Measurements from ENCODE around the gene IL18R1. TPM values are rescaled to one million over a fixed set of nuclear protein-coding genes. Genes with fewer than 3 reads are reported as not detected.

Gene IL18R1
- total RNA-seq, 1 donor = 4.0 TPM

- TF ChIP-seq CTCF (IDR thresholded peaks at IDR 0.05; ENCODE audit: extremely low read depth, low read depth, low read length) = no peak
- Histone ChIP-seq H3K27me3 (ENCODE audit: insufficient read depth, low read length) (no peaks in the 10 kb centered on the region), H3K27ac (ENCODE audit: low read depth, low read length) (no peak overlapping the region), H3K9me3 (ENCODE audit: low read depth, low read length) (peaks cover 2% of the 10 kb centered on the region), H3K4me3 (ENCODE audit: insufficient read depth, low read length) (no peak overlapping the region), H3K4me1 (ENCODE audit: insufficient read depth, low read length) (no peaks in the 10 kb centered on the region), H2AFZ (ENCODE audit: low read length) (no peak overlapping the region), H3K4me2 (ENCODE audit: insufficient read depth, low read length) (no peak overlapping the region), H4K20me1 (ENCODE audit: insufficient read depth, low read length) (no peaks in the 10 kb centered on the region), H3K79me2 (ENCODE audit: insufficient read depth, low read length) (no peaks in the 10 kb centered on the region), H3K36me3 (ENCODE audit: insufficient read depth, low read length) (no peaks in the 10 kb centered on the region)
- DNase-seq (ENCODE audit: insufficient read length, low spot score, missing footprints) = no peak
Measured at GRCh38 chr2:102383722-102384121, 28.1 kb downstream of the IL18R1 start.

- no peak overlapping the region for H3K27ac ChIP-seq (ENCODE audit: low read depth, low read length)
- no peaks in the 10 kb centered on the region for H3K36me3 ChIP-seq (ENCODE audit: insufficient read depth, low read length)
- no peak overlapping the region for H2AFZ ChIP-seq (ENCODE audit: low read length)
- no peaks in the 10 kb centered on the region for H3K27me3 ChIP-seq (ENCODE audit: insufficient read depth, low read length)
- no peaks in the 10 kb centered on the region for H3K79me2 ChIP-seq (ENCODE audit: insufficient read depth, low read length)
- H3K9me3 ChIP-seq (ENCODE audit: low read depth, low read length) = peaks cover 2% of the 10 kb centered on the region
- no peak for DNase-seq (ENCODE audit: insufficient read length, low spot score, missing footprints)
- TF ChIP-seq CTCF (IDR thresholded peaks at IDR 0.05; ENCODE audit: extremely low read depth, low read depth, low read length) = no peak
- no peaks in the 10 kb centered on the region for H4K20me1 ChIP-seq (ENCODE audit: insufficient read depth, low read length)
- no peak overlapping the region for H3K4me2 ChIP-seq (ENCODE audit: insufficient read depth, low read length)
- no peak overlapping the region for H3K4me3 ChIP-seq (ENCODE audit: insufficient read depth, low read length)
- no peaks in the 10 kb centered on the region for H3K4me1 ChIP-seq (ENCODE audit: insufficient read depth, low read length)
Measured at GRCh38 chr2:102385522-102385921, 29.9 kb downstream of the IL18R1 start.

DNA sequence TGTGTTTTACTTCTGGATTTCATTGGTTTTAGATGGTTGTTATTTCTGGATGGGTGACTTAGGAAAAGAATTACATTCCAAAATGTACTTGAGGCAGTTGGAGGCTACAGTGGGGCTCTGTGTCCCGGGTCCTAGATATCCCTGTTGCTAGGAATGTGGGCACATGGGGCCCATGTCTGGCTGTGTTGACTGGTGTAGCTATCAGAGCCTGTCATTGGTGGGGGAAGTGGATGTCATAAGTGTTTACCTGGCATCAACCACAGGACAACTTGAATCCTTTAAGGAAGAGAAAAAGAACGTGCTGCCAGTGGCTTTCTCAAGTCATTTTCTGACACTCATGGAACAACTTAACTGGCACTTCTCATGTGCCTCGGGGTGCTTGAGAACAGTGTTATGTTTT lies 30.4 kb downstream of the IL18R1 start:
- Histone ChIP-seq H3K27me3 (ENCODE audit: insufficient read depth, low read length) (no peaks in the 10 kb centered on the region), H3K4me1 (ENCODE audit: insufficient read depth, low read length) (no peaks in the 10 kb centered on the region), H3K79me2 (ENCODE audit: insufficient read depth, low read length) (no peaks in the 10 kb centered on the region), H3K36me3 (ENCODE audit: insufficient read depth, low read length) (no peaks in the 10 kb centered on the region), H3K4me2 (ENCODE audit: insufficient read depth, low read length) (no peak overlapping the region), H3K27ac (ENCODE audit: low read depth, low read length) (no peak overlapping the region), H2AFZ (ENCODE audit: low read length) (no peak overlapping the region), H4K20me1 (ENCODE audit: insufficient read depth, low read length) (no peaks in the 10 kb centered on the region), H3K9me3 (ENCODE audit: low read depth, low read length) (peaks cover 2% of the 10 kb centered on the region), H3K4me3 (ENCODE audit: insufficient read depth, low read length) (no peak overlapping the region)
- no peak for DNase-seq (ENCODE audit: insufficient read length, low spot score, missing footprints)
- TF ChIP-seq CTCF (IDR thresholded peaks at IDR 0.05; ENCODE audit: extremely low read depth, low read depth, low read length) = no peak

DNA sequence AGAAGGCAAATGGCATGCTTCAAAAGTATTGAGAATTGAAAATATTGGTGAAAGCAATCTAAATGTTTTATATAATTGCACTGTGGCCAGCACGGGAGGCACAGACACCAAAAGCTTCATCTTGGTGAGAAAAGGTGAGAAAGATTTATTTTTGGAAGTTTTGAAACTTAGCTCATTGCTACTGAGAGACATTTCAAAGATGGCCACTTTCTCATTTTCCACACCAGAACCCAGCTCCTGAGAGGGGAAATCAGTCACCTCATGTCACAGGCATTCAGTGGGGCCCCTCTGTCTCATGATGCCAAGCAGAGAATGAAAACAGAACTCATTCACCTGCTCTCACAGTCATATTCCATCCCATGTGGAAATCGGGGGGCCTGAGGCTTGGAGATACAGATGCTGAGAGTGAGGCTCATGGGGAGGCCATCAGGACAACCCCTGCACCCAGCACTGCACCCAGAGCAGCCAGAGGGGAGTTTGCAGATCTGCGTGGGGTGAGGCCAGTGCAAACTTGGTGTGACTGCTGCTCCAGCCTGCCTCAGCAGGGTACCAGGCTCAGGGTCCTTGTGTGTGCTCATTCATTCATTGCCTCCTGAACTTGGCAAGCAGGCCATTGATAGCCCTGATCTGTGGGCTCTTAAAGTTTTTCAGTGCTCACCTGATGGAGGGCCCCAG lies 31.4 kb downstream of the IL18R1 start:
- Histone ChIP-seq H3K4me1 (ENCODE audit: insufficient read depth, low read length) (no peaks in the 10 kb centered on the region), H3K4me2 (ENCODE audit: insufficient read depth, low read length) (no peak overlapping the region), H3K27me3 (ENCODE audit: insufficient read depth, low read length) (no peaks in the 10 kb centered on the region), H3K9me3 (ENCODE audit: low read depth, low read length) (peaks cover 2% of the 10 kb centered on the region), H4K20me1 (ENCODE audit: insufficient read depth, low read length) (no peaks in the 10 kb centered on the region), H3K4me3 (ENCODE audit: insufficient read depth, low read length) (no peak overlapping the region), H3K27ac (ENCODE audit: low read depth, low read length) (no peak overlapping the region), H3K36me3 (ENCODE audit: insufficient read depth, low read length) (no peaks in the 10 kb centered on the region), H2AFZ (ENCODE audit: low read length) (no peak overlapping the region), H3K79me2 (ENCODE audit: insufficient read depth, low read length) (no peaks in the 10 kb centered on the region)
- DNase-seq (ENCODE audit: insufficient read length, low spot score, missing footprints) = no peak
- no peak for TF ChIP-seq CTCF (IDR thresholded peaks at IDR 0.05; ENCODE audit: extremely low read depth, low read depth, low read length)
